ENCODE measurements around the gene PFKFB3. TPM values are rescaled to one million over a fixed set of nuclear protein-coding genes. Genes with fewer than 3 reads are reported as not detected.
"Not testable (repeated sequence)": the region's sequence is repeated elsewhere in the genome, so short reads cannot be mapped to it uniquely, and the experiment has no call there.

PFKFB3 gene
- 87.7 TPM for total RNA-seq

GRCh38 chr10:6202684-6203330 is at the start of gene PFKFB3:
PFKFB3 (plus strand) TSS chr10:6202932; CDS start chr10:6203261, 329 bp downstream.
- intact Hi-C loops (cut with DNase I): loop anchor here (10.0 kb wide), 2 partner anchors 58 to 202 kb away; no protein-coding TSS in a partner anchor
- DNase-seq (ENCODE audit: low spot score) (peak; percentile 98), ATAC-seq (peak; percentile 96)

- no peak for DNase-seq (ENCODE audit: low spot score)
- intact Hi-C loops (cut with DNase I): no loop called here
- no peak for ATAC-seq
Observed at GRCh38 chr10:6153845-6154244, 48.9 kb upstream of the PFKFB3 start.

GRCh38 chr10:6154566-6154965 is 48.2 kb upstream of the PFKFB3 start:
- DNase-seq (ENCODE audit: low spot score) (no peak), ATAC-seq (no peak)
- intact Hi-C loops (cut with DNase I): no loop called here

DNA sequence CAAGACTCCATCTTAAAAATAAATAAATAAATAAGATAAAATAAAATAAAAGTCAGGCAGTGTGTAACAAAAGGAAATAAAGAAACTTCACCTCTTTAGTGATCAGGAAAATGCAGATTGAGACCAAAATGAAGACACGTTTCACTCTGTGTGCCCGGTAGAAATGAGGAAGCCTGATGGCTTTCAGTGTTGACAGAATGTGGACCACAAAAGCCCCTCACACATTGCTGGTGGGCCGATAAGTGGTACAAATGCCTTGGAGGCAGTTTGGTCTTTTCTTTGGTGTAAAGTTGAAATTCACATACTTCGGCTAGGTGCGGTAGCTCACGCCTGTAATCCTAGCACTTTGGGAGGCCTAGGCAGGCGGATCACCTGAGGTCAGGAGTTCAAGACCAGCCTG is 44.5 kb upstream of the PFKFB3 start:
- intact Hi-C loops (cut with DNase I): no loop called here
- ATAC-seq: no peak
- DNase-seq (ENCODE audit: low spot score): no peak

DNA sequence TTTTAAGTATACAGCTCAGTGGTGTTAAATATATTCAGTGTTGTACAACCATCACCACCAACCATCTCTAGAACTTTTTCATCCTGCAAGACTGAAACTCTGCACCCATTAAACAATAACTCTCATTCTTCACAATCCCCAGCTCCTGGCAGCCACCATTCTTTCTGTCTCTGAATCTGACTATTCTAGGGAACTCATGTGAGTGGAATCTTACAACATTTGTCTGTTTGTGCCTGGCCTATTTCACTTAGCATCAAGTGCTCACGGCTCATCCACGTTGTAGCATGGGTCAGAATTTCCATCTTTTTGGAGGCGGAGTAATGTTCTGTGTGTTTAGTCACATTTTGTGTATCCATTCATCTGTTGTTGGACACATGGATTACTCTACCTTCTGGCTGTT is 40.8 kb upstream of the PFKFB3 start:
- intact Hi-C loops (cut with DNase I): no loop called here
- ATAC-seq (no peak), DNase-seq (ENCODE audit: low spot score) (no peak)

DNA sequence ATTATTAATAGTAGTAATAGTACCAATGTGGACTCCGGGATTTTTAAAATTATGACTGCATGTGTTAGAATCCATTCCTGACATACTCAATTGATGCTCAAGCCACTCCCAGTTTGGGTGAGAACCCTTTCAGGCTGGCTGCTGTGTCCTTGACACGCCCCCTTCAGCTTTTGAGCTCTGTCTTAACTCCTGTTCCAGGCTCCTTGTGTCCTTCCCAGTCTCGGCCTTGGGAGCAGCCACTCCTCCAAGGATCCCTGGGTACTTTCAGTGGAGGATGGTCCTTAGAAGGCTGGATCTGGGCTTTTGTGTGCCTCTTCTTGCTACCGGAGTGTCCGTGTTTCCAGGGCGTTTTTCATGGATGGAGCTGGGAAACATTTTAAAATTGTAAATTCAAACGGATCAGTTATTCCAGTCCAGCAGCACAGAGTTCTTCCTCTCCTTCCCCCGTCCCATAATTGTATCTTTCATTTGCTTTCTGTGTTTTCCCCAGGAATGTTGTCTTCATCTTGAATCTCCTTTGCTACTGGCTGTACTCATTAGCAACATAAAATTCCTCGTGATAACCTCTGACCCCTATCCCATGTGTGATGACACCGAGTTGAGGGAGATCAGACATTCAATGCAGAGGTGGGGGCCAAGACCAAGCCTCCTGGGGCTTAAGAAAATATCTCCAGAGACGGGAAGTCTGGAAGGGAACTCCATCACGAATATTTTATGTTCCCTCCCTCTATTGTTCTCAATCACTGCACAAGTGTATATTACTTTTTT is 40.0 kb upstream of the PFKFB3 start:
- ATAC-seq (peak; percentile 6), DNase-seq (ENCODE audit: low spot score) (no peak)
- intact Hi-C loops (cut with DNase I): no loop called here

- intact Hi-C loops (cut with DNase I): no loop called here
Observed at GRCh38 chr10:6163364-6164270, 39.1 kb upstream of the PFKFB3 start.

DNA sequence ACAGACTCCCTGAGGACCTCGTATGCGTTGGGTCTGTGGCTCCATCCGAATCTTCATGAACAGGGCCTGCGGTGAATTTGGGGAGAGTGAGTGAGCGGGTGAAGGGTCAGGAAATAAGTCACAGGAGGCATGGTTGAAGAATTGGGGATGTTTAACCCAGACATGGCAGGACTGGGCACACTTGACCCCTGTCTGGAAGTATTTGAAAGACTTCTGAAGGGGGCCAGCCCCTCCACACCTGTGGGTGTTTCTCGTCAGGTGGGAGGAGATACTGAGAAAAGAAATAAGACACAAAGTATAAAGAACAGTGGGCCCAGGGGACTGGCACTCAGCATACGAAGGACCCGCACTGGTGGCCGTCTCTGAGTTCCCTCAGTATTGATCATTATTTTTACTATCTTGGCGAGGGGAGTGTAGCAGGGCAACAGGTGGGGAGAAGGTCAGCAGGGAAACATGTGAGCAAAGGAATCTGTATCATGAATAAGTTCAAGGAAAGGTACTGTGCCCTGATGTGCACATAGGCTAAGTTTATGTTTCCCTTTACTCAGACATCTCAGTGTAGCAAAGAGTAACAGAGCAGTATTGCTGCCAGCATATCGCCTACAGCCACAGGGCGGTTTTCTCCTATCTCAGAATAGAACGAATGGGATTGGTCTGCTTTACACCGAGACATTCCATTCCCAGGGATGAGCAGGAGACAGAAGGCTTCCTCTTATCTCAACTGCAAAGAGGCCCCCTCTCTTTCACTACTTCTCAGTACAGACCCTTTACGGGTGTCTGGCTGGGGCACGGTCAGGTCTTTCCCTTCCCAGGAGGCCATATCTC is 38.2 kb upstream of the PFKFB3 start:
- ATAC-seq (no peak), DNase-seq (ENCODE audit: low spot score) (no peak)
- intact Hi-C loops (cut with DNase I): no loop called here

More at GRCh38 chr10:6163364-6164270, 39.1 kb upstream of the PFKFB3 start:
- DNase-seq (ENCODE audit: low spot score) (peak; percentile 95), ATAC-seq (peak; percentile 98)

DNA sequence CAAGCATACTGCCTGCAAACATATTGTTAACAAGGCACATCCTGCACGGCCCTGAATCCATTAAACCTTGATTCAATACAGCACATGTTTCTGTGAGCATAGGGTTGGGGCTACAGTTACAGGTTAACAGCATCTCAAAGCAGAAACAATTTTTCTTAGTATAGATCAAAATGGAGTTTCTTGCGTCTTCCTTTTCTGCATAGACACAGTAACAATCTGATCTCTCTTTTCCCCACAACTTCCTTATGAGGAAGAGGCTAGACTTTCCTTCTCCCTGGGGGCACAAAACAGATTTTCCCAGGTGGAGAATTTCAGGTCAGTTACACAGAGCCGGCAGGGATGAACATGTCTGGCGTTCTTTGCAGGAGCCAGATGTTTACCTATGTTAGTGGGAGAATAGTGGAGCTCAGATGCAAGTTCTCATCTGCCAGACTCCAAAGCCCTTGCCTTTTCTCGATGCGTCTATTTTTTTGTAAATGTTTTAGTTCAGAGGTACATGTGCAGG is 37.5 kb upstream of the PFKFB3 start:
- DNase-seq (ENCODE audit: low spot score): no peak
- no peak for ATAC-seq
- intact Hi-C loops (cut with DNase I): no loop called here

- DNase-seq (ENCODE audit: low spot score); ATAC-seq; intact Hi-C loops (cut with DNase I): not testable (repeated sequence)
Observed at GRCh38 chr10:6165933-6166332, 36.8 kb upstream of the PFKFB3 start.

DNA sequence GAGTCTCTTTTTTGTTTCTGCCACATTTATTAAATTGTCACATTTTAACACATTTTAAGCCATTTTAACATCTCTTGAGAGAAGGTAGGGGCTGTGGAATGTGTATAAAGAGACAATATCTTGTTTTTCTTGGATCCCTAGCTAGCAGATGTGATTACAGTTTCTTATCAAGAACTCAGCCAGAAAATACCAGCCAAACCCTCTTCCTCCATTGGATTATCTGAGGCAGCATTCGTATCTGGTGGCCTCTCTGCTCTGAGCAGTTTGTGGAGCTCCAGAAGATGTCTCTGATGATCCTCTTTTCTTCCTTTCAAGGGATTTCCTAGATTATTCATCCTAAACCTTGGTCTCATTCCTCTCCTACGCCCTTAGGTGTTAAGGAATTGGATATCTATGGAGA is 35.3 kb upstream of the PFKFB3 start:
- ATAC-seq (no peak), DNase-seq (ENCODE audit: low spot score) (no peak)
- intact Hi-C loops (cut with DNase I): no loop called here

DNA sequence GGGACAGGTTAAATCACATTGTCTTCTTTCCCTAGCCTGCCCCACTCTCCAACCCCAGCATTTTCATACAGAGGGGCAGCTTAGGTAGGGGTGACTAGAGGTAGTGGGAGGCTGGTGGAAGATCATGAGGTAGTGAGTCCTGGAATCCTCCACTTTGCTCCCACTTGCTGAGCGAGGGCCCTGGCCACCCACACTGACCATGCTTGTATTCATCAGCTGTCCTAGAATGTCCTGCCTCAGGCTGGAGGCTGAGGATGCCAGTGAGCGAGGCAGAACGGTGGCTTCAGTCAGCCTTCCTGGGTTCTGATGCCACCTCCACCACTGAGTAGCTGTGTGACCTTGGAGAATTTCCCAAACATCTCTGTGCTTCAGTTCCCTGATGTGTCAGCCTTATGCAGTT is 34.6 kb upstream of the PFKFB3 start:
- DNase-seq (ENCODE audit: low spot score) (no peak), ATAC-seq (no peak)
- intact Hi-C loops (cut with DNase I): no loop called here

GRCh38 chr10:6170638-6171037 is 32.1 kb upstream of the PFKFB3 start:
- ATAC-seq (no peak), DNase-seq (ENCODE audit: low spot score) (no peak)
- intact Hi-C loops (cut with DNase I): no loop called here

GRCh38 chr10:6171881-6172695 is 30.6 kb upstream of the PFKFB3 start:
- intact Hi-C loops (cut with DNase I): no loop called here
- ATAC-seq: peak; percentile 75
- peak; percentile 77 for DNase-seq (ENCODE audit: low spot score)

GRCh38 chr10:6173203-6173602 is 29.5 kb upstream of the PFKFB3 start:
- no peak for ATAC-seq
- no peak for DNase-seq (ENCODE audit: low spot score)
- intact Hi-C loops (cut with DNase I): no loop called here

- ATAC-seq: no peak
- intact Hi-C loops (cut with DNase I): no loop called here
- DNase-seq (ENCODE audit: low spot score): no peak
Observed at GRCh38 chr10:6174201-6174874, 28.4 kb upstream of the PFKFB3 start.

GRCh38 chr10:6175329-6176055 is 27.2 kb upstream of the PFKFB3 start:
- ATAC-seq (no peak), DNase-seq (ENCODE audit: low spot score) (no peak)
- intact Hi-C loops (cut with DNase I): no loop called here
